ENCODE results near the gene UBALD2. TPM values are rescaled to one million over a fixed set of nuclear protein-coding genes. Genes with fewer than 3 reads are reported as not detected.

Gene UBALD2
- total RNA-seq, 2 donors from 2014 or later = 8.4 to 9.7 TPM

DNA sequence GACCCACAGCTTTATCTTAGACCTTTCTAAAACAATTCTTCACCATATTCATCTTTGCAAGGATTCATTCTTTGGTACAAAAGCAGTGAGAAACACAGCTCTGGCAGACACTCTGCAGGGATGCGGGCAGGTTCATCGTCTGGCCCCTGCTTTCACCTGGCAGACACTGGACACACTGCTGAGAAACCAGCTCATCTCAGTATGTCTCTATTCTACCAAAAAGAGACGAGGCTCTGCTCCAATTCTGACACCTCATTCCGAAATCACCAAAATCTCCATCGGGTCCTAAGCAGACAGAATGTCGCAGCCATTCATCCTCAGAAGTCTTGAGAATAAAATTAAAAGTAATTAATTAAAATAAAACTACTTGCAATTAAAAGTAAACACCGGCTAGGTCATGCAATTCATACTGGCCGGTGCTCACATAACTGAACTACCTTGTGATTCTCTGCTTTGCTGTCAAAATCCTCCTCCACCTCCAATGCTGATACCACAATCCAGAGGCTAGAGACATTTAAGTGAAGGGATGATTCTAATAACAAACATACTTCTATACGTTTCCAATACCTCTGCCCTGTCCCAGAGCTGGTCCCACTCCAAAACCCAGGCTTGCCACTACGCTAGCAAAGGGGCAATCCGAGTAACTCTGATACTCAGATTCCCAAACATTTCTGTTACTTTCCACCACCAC is 26.2 kb upstream of the UBALD2 start:
- TF ChIP-seq, protein P1, sequence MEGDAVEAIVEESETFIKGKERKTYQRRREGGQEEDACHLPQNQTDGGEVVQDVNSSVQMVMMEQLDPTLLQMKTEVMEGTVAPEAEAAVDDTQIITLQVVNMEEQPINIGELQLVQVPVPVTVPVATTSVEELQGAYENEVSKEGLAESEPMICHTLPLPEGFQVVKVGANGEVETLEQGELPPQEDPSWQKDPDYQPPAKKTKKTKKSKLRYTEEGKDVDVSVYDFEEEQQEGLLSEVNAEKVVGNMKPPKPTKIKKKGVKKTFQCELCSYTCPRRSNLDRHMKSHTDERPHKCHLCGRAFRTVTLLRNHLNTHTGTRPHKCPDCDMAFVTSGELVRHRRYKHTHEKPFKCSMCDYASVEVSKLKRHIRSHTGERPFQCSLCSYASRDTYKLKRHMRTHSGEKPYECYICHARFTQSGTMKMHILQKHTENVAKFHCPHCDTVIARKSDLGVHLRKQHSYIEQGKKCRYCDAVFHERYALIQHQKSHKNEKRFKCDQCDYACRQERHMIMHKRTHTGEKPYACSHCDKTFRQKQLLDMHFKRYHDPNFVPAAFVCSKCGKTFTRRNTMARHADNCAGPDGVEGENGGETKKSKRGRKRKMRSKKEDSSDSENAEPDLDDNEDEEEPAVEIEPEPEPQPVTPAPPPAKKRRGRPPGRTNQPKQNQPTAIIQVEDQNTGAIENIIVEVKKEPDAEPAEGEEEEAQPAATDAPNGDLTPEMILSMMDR (IDR thresholded peaks at IDR 0.05) = no peak
- Histone ChIP-seq H3K27me3 (no peaks in the 10 kb centered on the region), H3K4me1 (peaks cover 0 to 18% of the 10 kb centered on the region in 2 donors), H3K27ac (peak overlapping the region; percentile 72 to 73), H3K36me3 (no peaks in the 10 kb centered on the region), H3K4me3 (peak overlapping the region in 1 of 2 donors; percentile 64), H3K9me3 (no peaks in the 10 kb centered on the region)
- DNase-seq (ENCODE audit: low spot score) = no peak

DNA sequence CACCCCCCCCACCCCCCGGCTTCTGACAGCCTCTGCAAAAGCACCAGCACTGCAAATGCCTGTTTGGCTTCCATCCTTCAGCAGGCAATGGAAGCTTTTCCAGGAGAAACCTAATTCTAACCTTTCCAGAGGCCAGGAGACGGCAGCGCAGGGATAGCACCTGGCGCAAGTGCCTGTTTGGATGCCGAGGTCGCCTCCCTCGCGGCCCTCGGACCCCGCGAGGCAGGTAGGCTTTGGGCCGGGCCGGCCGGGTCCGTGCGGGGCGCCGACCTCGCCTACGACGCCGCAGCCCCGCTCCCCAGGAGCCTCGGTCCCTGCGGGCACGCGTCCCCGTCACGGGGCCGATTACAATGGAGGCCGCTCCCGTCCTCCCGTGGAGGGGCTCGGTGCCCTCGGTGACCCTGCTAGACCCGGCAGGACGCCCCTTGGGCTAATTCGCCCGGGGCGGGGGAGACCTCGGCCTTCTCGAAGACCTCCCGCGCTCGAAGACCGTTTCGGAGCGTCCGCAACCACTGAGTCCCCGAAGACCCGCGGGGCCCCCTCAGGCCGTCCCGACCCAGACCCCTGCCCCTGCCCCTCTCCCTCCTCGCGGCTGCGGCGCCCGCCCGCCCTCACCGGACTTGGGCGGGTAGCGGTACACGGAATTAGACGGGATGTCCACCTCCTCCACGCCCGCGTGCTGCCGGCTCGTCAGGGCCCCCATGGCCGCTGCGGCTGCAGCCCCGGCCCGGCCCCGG is 25.4 kb upstream of the UBALD2 start:
- H3K27me3 ChIP-seq = no peaks in the 10 kb centered on the region
- no peaks in the 10 kb centered on the region for H3K9me3 ChIP-seq
- peaks cover 0 to 18% of the 10 kb centered on the region in 2 donors for H3K4me1 ChIP-seq
- H3K27ac ChIP-seq = peak overlapping the region; percentile 72 to 73
- H3K36me3 ChIP-seq = no peaks in the 10 kb centered on the region
- TF ChIP-seq, protein P1 (IDR thresholded peaks at IDR 0.05) = no peak
- no peak for DNase-seq (ENCODE audit: low spot score)
- H3K4me3 ChIP-seq = peak overlapping the region; percentile 47 to 64

DNA sequence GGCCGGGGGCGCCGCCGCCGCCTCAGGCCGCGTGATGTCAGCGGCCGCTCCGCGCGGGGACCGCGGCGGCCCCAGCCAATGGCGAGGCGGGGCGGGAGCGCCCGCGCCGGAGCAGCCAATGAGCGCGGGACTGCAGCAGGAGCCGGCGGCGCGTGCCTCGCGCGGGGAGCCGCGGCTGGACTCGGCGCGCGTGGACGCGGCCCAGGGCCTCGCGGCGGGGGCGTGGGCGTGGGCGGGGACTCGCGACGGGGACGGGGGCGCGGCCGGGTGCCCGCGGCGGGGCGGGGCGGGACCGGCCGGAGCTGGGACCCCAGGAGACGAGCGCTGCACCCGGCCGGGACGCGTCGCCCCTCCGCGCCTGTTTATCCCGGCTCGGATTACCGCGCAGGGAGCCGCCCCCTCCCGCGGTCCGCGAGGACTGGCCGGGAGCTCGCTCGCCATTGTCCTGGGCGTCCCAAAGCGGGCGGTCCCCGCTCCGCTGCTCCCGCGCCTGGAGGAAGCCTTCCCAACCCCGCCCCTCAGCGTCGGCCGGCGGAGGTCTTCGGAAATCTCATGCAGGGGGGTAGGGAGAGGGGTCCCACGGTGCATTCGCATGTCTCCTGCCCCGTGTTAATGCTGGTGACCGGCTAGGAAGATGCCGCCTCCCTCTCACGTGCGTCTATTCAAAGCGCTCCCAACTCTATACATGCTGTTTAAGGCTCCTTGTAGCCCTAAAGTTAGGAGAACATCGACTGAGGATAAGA is 24.5 kb upstream of the UBALD2 start, which contains the start of gene RNF157:
Gene RNF157, minus strand, starts transcription at position 33 of the 743 bp plus-strand sequence. CDS start 253 bp downstream, outside the sequence.
- H3K36me3 ChIP-seq = no peaks in the 10 kb centered on the region
- no peaks in the 10 kb centered on the region for H3K27me3 ChIP-seq
- H3K27ac ChIP-seq = peak within 1 kb of the TSS; percentile 72 to 73
- peak within 1 kb of the TSS; percentile 55 to 64 for H3K4me3 ChIP-seq
- TF ChIP-seq, protein P1 (IDR thresholded peaks at IDR 0.05) = no peak
- no peak for DNase-seq (ENCODE audit: low spot score)
- H3K4me1 ChIP-seq = peaks cover 0 to 18% of the 10 kb centered on the region in 2 donors
- no peaks in the 10 kb centered on the region for H3K9me3 ChIP-seq

DNA sequence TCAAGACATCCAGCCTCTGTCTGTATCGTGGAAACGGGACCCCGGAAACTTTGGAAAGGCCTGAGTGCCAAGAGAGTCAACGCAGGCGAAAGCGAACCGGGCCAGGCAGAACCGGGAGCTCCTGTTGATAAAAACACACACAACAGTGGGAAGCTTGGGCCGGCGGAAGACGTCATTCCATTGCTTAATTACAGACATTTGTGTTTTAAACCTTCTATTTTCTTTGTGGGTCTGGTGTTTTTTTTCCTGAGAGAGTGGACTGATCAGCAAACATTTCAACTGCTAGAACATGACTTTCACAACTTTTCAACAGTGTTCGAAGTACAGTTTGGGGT is 24.0 kb upstream of the UBALD2 start:
- H3K4me3 ChIP-seq = peak overlapping the region; percentile 55 to 64
- H3K9me3 ChIP-seq = no peaks in the 10 kb centered on the region
- peak overlapping the region; percentile 61 to 70 for H3K27ac ChIP-seq
- H3K36me3 ChIP-seq = no peaks in the 10 kb centered on the region
- peaks cover 0 to 18% of the 10 kb centered on the region in 2 donors for H3K4me1 ChIP-seq
- no peaks in the 10 kb centered on the region for H3K27me3 ChIP-seq
- DNase-seq (ENCODE audit: low spot score) = peak; percentile 76
- TF ChIP-seq, protein P1 (IDR thresholded peaks at IDR 0.05) = no peak

DNA sequence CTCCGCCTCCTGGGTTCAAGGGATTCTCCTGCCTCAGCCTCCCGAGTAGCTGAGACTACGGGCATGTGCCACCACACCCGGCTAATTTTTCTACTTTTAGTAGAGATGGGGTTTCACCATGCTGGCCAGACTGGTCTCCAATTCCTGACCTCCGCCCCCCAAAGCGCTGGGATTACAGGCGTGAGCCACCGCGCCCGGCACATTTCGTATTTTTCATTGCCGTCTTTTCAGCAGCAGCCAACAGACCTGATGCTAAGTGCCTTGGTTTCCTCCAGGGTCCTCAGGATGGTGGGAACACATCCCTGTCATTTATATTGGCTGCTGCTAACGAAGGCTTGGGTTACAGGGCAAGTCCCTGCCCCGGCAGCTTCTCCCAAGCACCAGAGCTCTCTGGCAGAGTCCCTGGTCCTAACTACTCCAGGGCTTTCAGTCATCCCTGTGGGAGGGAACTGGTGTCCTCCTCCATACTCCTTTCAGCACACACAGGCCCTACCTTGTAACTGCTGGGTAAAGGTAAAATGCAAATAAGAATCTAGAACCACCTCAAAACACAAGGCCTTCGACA is 23.4 kb upstream of the UBALD2 start:
- no peaks in the 10 kb centered on the region for H3K27me3 ChIP-seq
- peak overlapping the region in 1 of 2 donors; percentile 64 for H3K4me3 ChIP-seq
- no peaks in the 10 kb centered on the region for H3K9me3 ChIP-seq
- H3K36me3 ChIP-seq = no peaks in the 10 kb centered on the region
- DNase-seq (ENCODE audit: low spot score) = no peak
- peak overlapping the region in 1 of 2 donors; percentile 70 for H3K27ac ChIP-seq
- TF ChIP-seq, protein P1 (IDR thresholded peaks at IDR 0.05) = no peak
- H3K4me1 ChIP-seq = peaks cover 0 to 18% of the 10 kb centered on the region in 2 donors
